Stimulated activated CD4-positive, alpha-beta T cell treated with anti-CD3 and anti-CD28 coated beads, TNF-alpha, amount 100 ng/mL, for 24 hours (primary cell): ENCODE results near the gene KAT6B.
"Not testable (repeated sequence)": the region's sequence is repeated elsewhere in the genome, so short reads cannot be mapped to it uniquely, and the experiment has no call there.

Experiments used
- DNase-seq, 3 experiments: peaks; one replicate each; pipeline ENCODE4 v3.0.0-alpha.2; 2020; ENCODE audit warnings: low read depth in 3 of 3

The KAT6B gene

GRCh38 chr10:74921070-74921469 is 94.7 kb downstream of the KAT6B start:
- not testable (repeated sequence) for DNase-seq

GRCh38 chr10:74921744-74922143 is 95.3 kb downstream of the KAT6B start:
- no peak for DNase-seq

- DNase-seq, result no peak
These were observed 96.5 kb downstream of the KAT6B start for GRCh38 chr10:74922921-74923320.

- DNase-seq, result no peak
These were observed 97.2 kb downstream of the KAT6B start for GRCh38 chr10:74923556-74923955.

- DNase-seq, result no peak
These were observed 98.0 kb downstream of the KAT6B start for GRCh38 chr10:74924251-74924963.

- no peak for DNase-seq
These were observed 98.9 kb downstream of the KAT6B start for GRCh38 chr10:74925291-74925690.

GRCh38 chr10:74925708-74926107 is 99.3 kb downstream of the KAT6B start:
- DNase-seq, result no peak

- no peak for DNase-seq
These were observed 100.6 kb downstream of the KAT6B start for GRCh38 chr10:74926791-74927585.

- no peak for DNase-seq
These were observed 101.3 kb downstream of the KAT6B start for GRCh38 chr10:74927701-74928100.

- DNase-seq, result no peak
These were observed 102.4 kb downstream of the KAT6B start for GRCh38 chr10:74928742-74929191.

GRCh38 chr10:74929197-74929596 is 102.8 kb downstream of the KAT6B start:
- DNase-seq, result no peak

- no peak for DNase-seq
These were observed 104.6 kb downstream of the KAT6B start for GRCh38 chr10:74930965-74931364.

- DNase-seq, result no peak
These were observed 106.2 kb downstream of the KAT6B start for GRCh38 chr10:74932648-74933047.

GRCh38 chr10:74934100-74934812 is 107.9 kb downstream of the KAT6B start:
- no peak for DNase-seq

- DNase-seq, result no peak
These were observed 110.3 kb downstream of the KAT6B start for GRCh38 chr10:74936577-74937265.

GRCh38 chr10:74937266-74937856 is 111.0 kb downstream of the KAT6B start:
- no peak for DNase-seq

- DNase-seq, result no peak
These were observed 117.8 kb downstream of the KAT6B start for GRCh38 chr10:74944205-74944604.

- DNase-seq, result no peak
These were observed 121.5 kb downstream of the KAT6B start for GRCh38 chr10:74947781-74948401.

GRCh38 chr10:74949034-74949832 is 122.8 kb downstream of the KAT6B start:
- DNase-seq, result no peak
